Measurements from ENCODE around the gene ADAM8.
"Not testable (repeated sequence)": the region's sequence is repeated elsewhere in the genome, so short reads cannot be mapped to it uniquely, and the experiment has no call there.

Gene ADAM8

GRCh38 chr10:133249975-133250754, 26.5 kb downstream of the ADAM8 start:
- DNase-seq (ENCODE audit: low spot score) = no peak

- DNase-seq (ENCODE audit: low spot score) = no peak
These were observed 27.4 kb downstream of the ADAM8 start for GRCh38 chr10:133249094-133249780.

GRCh38 chr10:133248334-133248715, 28.3 kb downstream of the ADAM8 start:
- DNase-seq (ENCODE audit: low spot score) = no peak

GRCh38 chr10:133247681-133248333, 28.9 kb downstream of the ADAM8 start:
- DNase-seq (ENCODE audit: low spot score) = no peak

- DNase-seq (ENCODE audit: low spot score) = no peak
These were observed 30.4 kb downstream of the ADAM8 start for GRCh38 chr10:133246236-133246626.

GRCh38 chr10:133245439-133246235, 31.0 kb downstream of the ADAM8 start:
- peak; percentile 57 for DNase-seq (ENCODE audit: low spot score)

GRCh38 chr10:133243593-133243992, 33.1 kb downstream of the ADAM8 start:
- DNase-seq (ENCODE audit: low spot score) = no peak

- no peak for DNase-seq (ENCODE audit: low spot score)
These were observed 33.9 kb downstream of the ADAM8 start for GRCh38 chr10:133242611-133243356.

GRCh38 chr10:133241501-133242205, 35.0 kb downstream of the ADAM8 start:
- DNase-seq (ENCODE audit: low spot score) = no peak

GRCh38 chr10:133239990-133240389, 36.7 kb downstream of the ADAM8 start:
- no peak for DNase-seq (ENCODE audit: low spot score)

GRCh38 chr10:133238466-133238804, 38.2 kb downstream of the ADAM8 start:
- DNase-seq (ENCODE audit: low spot score) = no peak

GRCh38 chr10:133237588-133238465, 38.8 kb downstream of the ADAM8 start, which contains the start of gene VENTX:
Gene VENTX (plus strand): TSS chr10:133237855. CDS start chr10:133237915, 60 bp downstream.
- DNase-seq (ENCODE audit: low spot score) = no peak

- no peak for DNase-seq (ENCODE audit: low spot score)
These were observed 39.5 kb downstream of the ADAM8 start for GRCh38 chr10:133237241-133237587.

- DNase-seq (ENCODE audit: low spot score) = no peak
These were observed 40.0 kb downstream of the ADAM8 start for GRCh38 chr10:133236401-133237240.

GRCh38 chr10:133235932-133236331, 40.7 kb downstream of the ADAM8 start:
- no peak for DNase-seq (ENCODE audit: low spot score)

- no peak for DNase-seq (ENCODE audit: low spot score)
These were observed 41.3 kb downstream of the ADAM8 start for GRCh38 chr10:133235265-133235855.

- not testable (repeated sequence) for DNase-seq (ENCODE audit: low spot score)
These were observed 41.9 kb downstream of the ADAM8 start for GRCh38 chr10:133234796-133235195.

- no peak for DNase-seq (ENCODE audit: low spot score)
These were observed 44.6 kb downstream of the ADAM8 start for GRCh38 chr10:133231946-133232574.
